ENCODE results near the gene CSNK1D. TPM values are rescaled to one million over a fixed set of nuclear protein-coding genes. Genes with fewer than 3 reads are reported as not detected.

The CSNK1D gene
- total RNA-seq: 100 to 1,000 TPM; 115 to 142 TPM

DNA sequence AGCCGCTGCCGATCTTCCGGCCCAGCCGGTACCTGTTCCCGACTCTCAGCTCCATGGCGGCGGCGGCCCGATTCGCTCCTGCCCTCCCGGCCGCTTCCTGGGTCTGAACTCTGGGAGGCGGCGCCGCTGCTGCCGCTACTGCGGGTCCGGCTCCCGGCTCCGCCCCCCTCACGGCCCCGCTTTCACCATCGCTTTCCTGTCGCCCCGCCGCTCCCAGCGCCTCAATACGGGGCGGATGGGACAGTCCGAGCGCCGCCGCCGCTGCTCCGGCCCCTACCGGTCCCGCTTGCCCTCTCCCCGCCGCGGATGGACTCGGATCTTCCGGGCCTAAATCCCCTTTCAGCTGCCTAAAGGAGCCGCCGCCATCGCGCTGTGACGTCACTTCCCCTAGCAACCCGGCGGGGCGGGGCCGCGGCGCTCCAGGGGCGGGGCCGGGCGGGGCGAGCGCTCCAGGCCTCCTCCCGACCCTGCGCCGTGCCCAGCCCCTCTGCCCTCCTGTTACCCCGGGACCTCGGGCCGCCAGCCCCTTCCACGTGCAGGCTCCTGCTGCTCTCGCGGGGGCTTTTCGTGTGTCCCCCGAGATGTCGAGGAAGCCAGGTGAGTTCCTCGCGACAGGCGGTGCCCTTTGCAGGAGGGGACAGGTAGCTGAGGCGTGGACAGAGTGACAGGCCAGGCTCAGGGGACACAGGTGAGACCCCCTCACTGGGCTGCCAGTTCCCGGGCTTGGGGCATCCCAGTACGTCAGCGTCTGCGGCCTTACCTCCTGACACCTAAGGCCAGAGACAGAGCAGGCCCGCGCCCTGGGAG lies at the start of gene CSNK1D:
Gene CSNK1D (minus strand): TSS at position 374 of the 807 bp plus-strand sequence. CDS start 319 bp downstream, at position 55.
- ChIA-PET POLR2A (interaction anchor here (0.5 kb wide), 1 partner anchor 9 kb away, joined by 3 read pairs; no protein-coding TSS in a partner anchor), CTCF (interaction anchor here (0.8 to 1.6 kb wide), 2 partner anchors 9 to 37 kb away, joined by 3 to 4 read pairs; no protein-coding TSS in a partner anchor)
- peak; percentile 91 for DNase-seq
- H3K36me3 Mint-ChIP-seq (ENCODE audit: low read depth): peaks cover 31% of the 10 kb centered on the region
- H3K27me3 Mint-ChIP-seq: no peaks in the 10 kb centered on the region
- peak within 1 kb of the TSS; percentile 84 for H3K4me3 Mint-ChIP-seq
- peak within 1 kb of the TSS; percentile 99 for H3K27ac Mint-ChIP-seq
- no peaks in the 10 kb centered on the region for H3K9me3 Mint-ChIP-seq
- H3K4me1 Mint-ChIP-seq: peaks cover 43% of the 10 kb centered on the region

DNA sequence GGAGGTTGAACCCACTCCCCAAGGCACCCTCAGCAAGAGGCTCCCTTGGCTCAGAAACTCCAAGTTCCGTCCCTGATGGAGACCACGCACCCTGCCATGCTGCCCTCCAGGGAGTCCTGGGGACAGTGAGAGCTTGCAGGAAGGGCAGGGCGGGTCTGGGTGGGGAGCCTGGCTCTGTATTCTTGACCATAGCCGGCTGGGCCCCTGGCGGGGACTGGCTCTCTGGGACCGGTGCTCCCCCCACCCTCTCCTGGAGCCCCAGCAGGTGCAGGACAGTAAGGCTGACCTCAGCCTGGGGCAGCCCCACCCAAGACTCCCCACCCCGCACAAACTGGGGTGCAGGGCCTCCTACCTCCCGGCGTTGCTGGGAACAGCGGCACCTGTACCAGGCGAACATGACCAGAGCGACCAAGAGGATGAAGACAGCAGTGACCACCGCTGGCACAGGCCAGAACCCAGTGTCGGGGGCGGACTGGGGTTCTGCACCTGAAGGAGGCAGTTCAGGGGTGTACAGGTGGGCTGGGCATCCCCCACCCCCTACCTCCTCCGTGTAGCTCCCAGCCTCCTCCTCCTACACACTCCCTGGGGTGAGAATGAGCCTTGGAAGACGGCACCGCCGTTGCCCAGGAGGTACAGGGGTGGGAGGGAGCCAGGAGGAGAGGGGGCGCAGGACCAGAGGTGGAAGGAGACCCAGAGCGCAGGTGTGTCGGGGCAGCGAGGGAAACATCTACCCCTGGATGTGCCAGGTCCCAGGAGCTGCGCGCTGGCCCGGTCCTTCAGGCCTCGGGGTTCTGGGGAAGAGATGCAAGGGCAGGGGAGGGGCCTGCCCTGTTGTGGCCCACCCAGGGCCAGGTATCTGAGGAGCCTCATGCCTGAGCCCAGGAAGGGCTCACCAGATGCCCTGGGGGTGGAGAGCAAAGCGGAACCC lies 49.3 kb upstream of the CSNK1D start:
- Mint-ChIP-seq H3K27ac (no peak overlapping the region), H3K9me3 (no peaks in the 10 kb centered on the region), H3K4me1 (peaks cover 22% of the 10 kb centered on the region), H3K27me3 (no peaks in the 10 kb centered on the region), H3K4me3 (no peak overlapping the region), H3K36me3 (ENCODE audit: low read depth) (no peaks in the 10 kb centered on the region)
- no peak for DNase-seq
- POLR2A ChIA-PET: no interaction called here
- CTCF ChIA-PET: interaction anchor here (1.0 to 6.7 kb wide), 5 partner anchors 10 to 39 kb away, joined by 3 to 58 read pairs (median 3); no protein-coding TSS in a partner anchor

DNA sequence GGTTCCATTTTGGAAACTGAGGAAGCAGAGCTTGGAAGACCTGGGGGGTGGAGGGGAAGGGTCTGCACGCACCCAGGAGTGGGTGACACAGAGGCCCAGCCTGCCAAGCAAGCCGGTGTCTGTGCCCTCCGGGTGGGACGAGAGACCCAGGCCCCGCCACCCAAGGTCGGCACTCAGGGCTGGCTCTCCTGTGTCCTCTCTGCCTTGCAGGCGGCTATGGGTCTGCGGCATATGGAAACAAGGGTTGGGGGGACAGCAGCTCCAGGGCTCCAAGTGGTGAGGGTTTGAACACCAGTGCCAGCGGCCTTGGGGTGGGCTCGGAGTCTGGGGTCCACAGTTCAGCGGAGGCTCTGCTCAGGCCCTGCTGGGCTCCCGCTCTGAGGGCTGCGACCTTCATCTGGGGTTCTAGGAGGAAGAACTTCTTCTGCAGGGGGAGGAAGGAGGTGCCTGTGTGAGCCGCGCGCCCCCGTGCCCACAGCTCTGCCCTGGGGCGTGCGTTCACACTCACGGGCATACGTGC lies 48.5 kb upstream of the CSNK1D start:
- Mint-ChIP-seq H3K36me3 (ENCODE audit: low read depth) (no peaks in the 10 kb centered on the region), H3K9me3 (no peaks in the 10 kb centered on the region)

DNA sequence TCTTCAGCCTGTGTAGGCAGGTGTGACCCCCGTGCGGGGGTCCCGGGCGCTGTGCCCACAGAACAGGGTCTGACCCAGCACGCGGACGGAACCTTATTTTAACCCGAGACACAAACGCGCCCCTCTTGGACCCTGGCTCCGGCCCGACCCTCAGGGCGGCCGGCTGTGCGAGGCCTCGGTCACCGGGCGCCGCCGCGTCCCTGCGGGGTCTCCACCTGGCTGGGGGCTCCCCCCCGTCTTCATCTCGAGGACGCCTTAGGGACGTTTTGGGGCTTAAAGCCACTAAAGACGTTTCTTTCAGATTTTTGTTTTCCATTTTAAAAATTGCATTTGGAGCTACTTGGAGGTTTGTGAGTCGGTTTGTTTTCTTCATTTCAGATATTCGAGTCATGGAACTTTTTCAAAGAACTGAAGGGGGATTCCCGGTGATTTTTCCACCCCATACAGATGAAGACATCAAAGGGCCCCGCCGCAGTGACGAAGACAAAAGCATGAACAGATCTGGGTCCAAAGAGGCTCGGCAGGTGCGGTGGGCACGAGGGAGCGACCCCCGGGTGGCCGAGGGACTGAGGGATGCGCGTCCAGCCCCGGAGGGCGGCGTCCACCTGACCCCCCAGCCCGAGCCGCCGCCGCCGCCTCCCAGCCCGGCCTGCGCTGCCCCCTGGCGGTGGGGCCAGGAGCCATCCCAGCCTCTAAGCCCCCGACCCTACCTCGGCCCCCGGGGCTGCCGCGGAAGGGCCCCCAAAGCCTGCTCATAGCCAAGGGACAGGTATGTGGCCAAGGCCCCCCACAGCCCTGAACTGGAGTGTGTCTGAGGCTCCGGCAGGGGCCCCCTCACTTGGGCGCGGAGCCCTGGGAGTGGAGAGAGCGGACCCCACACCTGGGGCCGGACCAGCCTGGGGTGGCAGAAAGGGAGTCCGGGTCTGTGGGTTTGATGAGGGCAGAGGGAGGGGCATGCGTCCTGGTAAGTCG lies 47.7 kb upstream of the CSNK1D start:
- Mint-ChIP-seq H3K4me3 (peak overlapping the region; percentile 69), H3K27ac (peak overlapping the region; percentile 80), H3K27me3 (no peaks in the 10 kb centered on the region), H3K9me3 (no peaks in the 10 kb centered on the region), H3K36me3 (ENCODE audit: low read depth) (peaks cover 2% of the 10 kb centered on the region), H3K4me1 (peaks cover 22% of the 10 kb centered on the region)
- CTCF ChIA-PET: interaction anchor here (0.7 to 6.7 kb wide), 16 partner anchors 9 to 151 kb away, joined by 3 to 58 read pairs (median 3); no protein-coding TSS in a partner anchor
- peak; percentile 76 for DNase-seq
- POLR2A ChIA-PET: interaction anchor here (1.0 kb wide), 1 partner anchor 20 kb away, joined by 3 read pairs; no protein-coding TSS in a partner anchor

More for the DNA sequence above, 48.5 kb upstream of the CSNK1D start:
- peaks cover 22% of the 10 kb centered on the region for H3K4me1 Mint-ChIP-seq
- no peak for DNase-seq
- POLR2A ChIA-PET: no interaction called here
- no peaks in the 10 kb centered on the region for H3K27me3 Mint-ChIP-seq
- peak overlapping the region; percentile 64 for H3K27ac Mint-ChIP-seq
- H3K4me3 Mint-ChIP-seq: peak overlapping the region; percentile 34
- CTCF ChIA-PET: interaction anchor here (0.7 to 6.7 kb wide), 9 partner anchors 11 to 152 kb away, joined by 3 to 58 read pairs (median 3); no protein-coding TSS in a partner anchor

DNA sequence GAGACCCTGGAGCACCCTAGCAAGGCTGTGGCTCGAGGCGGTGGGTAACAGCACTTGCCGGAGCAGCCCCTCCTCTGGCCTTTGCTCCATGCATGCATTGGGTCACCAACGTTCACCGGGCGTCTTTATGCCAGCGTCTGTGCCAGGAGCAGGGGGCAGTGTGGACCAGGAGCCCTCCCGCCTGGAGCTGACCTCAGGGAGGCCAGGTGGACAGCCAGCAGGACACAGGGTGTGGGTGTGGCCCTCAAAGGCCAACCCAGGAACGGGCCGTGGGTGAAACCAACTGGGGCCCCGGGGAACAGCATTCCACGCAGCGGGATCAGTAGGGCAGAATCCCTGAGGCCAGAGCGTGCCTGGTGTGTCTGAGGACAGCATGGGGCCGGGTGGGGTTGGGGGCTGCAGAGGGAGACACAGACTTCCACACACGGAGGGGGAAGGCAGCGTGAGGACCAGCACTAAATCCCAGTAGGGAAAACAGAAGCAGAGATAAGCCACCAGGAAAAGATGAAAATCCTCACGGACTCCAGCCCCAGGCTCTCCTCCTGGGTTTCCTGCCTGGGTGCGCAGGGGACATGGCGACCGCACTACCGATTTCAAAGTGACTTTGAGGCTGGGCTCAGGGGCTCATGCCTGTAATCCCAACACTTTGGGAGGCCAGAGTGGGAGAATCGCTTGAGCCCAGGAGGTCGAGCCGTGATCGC lies 46.8 kb upstream of the CSNK1D start:
- CTCF ChIA-PET: interaction anchor here (0.7 to 6.7 kb wide), 10 partner anchors 10 to 82 kb away, joined by 3 to 58 read pairs (median 3); no protein-coding TSS in a partner anchor
- peak overlapping the region; percentile 9 for H3K27ac Mint-ChIP-seq
- H3K4me1 Mint-ChIP-seq: peaks cover 29% of the 10 kb centered on the region
- POLR2A ChIA-PET: interaction anchor here (1.0 kb wide), 1 partner anchor 19 kb away, joined by 3 read pairs; no protein-coding TSS in a partner anchor
- H3K36me3 Mint-ChIP-seq (ENCODE audit: low read depth): peaks cover 10% of the 10 kb centered on the region
- H3K9me3 Mint-ChIP-seq: no peaks in the 10 kb centered on the region
- H3K27me3 Mint-ChIP-seq: no peaks in the 10 kb centered on the region
- H3K4me3 Mint-ChIP-seq: no peak overlapping the region
- DNase-seq: no peak

DNA sequence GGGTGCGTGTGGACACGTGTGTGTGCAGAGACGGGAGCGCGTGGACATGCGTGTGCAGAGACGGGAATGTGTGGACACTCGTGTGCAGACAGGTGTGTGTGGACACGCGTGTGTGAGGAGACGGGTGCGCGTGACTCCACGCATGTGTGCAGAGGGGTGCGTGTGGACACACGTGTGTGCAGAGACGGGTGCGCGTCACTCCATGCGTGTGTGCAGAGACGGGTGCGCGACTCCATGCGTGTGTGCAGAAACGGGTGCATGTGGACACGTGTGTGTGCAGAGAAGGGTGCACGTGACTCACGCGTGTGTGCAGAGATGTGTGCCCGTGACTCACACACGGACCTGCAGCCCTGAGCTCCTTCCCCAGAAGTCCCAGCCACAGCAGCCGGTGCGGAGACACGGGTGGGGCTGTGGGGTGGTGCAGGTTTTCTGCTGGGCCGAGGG lies 46.1 kb upstream of the CSNK1D start:
- Mint-ChIP-seq H3K27me3 (no peaks in the 10 kb centered on the region), H3K27ac (no peak overlapping the region), H3K4me3 (no peak overlapping the region), H3K4me1 (peaks cover 27% of the 10 kb centered on the region), H3K36me3 (ENCODE audit: low read depth) (peaks cover 12% of the 10 kb centered on the region), H3K9me3 (no peaks in the 10 kb centered on the region)
- POLR2A ChIA-PET: no interaction called here
- CTCF ChIA-PET: no interaction called here
- no peak for DNase-seq

DNA sequence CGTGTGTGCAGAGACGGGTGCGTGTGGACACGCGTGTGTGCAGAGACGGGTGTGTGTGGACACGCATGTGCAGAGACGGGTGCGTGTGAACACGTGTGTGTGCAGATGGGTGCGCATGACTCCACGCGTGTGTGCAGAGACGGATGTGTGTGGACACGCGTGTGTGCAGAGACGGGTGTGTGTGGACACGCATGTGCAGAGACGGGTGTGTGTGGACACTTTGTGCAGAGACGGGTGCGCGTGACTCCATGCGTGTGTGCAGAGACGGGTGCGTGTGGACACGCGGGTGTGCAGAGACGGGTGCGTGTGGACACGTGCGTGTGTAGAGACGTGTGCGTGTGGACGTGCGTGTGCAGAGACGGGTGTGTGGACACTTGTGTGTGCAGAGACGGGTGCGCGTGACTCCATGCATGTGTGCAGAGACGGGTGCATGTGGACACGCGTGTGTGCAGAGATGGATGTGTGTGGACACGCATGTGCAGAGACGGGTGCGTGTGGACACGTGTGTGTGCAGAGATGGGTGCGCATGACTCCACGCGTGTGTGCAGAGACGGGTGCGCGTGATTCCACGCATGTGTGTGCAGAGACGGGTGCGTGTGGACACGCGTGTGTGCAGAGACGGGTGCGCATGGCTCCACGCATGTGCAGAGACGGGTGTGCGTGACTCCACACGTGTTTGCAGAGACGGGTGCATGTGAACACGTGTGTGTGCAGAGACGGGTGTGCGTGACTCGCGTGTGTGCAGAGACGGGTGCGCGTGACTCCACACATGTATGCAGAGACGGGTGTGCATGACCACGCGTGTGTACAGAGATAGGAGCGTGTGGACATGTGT lies 45.5 kb upstream of the CSNK1D start:
- no peaks in the 10 kb centered on the region for H3K27me3 Mint-ChIP-seq
- peaks cover 26% of the 10 kb centered on the region for H3K4me1 Mint-ChIP-seq
- H3K27ac Mint-ChIP-seq: no peak overlapping the region
- CTCF ChIA-PET: no interaction called here
- no peak overlapping the region for H3K4me3 Mint-ChIP-seq
- DNase-seq: no peak
- POLR2A ChIA-PET: no interaction called here
- peaks cover 16% of the 10 kb centered on the region for H3K36me3 Mint-ChIP-seq (ENCODE audit: low read depth)
- H3K9me3 Mint-ChIP-seq: no peaks in the 10 kb centered on the region

DNA sequence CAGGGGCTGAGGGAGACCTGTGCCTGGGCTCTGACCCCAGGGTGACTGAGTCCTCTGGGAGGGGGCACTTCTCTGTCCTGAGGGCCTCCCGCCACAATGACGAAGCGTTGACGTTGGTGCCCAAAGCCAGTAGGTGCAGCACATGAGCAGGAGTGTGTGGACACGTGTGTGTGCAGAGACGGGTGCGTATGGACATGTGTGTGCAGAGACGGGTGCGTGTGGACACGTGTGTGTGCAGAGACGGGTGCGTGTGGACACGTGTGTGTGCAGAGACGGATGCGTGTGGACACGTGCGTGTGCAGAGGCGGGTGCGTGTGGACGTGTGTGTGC lies 44.6 kb upstream of the CSNK1D start:
- H3K27ac Mint-ChIP-seq: no peak overlapping the region
- peaks cover 19% of the 10 kb centered on the region for H3K36me3 Mint-ChIP-seq (ENCODE audit: low read depth)
- H3K27me3 Mint-ChIP-seq: no peaks in the 10 kb centered on the region
- POLR2A ChIA-PET: no interaction called here
- CTCF ChIA-PET: interaction anchor here (1.1 to 2.6 kb wide), 4 partner anchors 8 to 288 kb away, joined by 4 to 31 read pairs (median 6); no protein-coding TSS in a partner anchor
- no peak overlapping the region for H3K4me3 Mint-ChIP-seq
- H3K4me1 Mint-ChIP-seq: peaks cover 28% of the 10 kb centered on the region
- no peaks in the 10 kb centered on the region for H3K9me3 Mint-ChIP-seq
- no peak for DNase-seq

DNA sequence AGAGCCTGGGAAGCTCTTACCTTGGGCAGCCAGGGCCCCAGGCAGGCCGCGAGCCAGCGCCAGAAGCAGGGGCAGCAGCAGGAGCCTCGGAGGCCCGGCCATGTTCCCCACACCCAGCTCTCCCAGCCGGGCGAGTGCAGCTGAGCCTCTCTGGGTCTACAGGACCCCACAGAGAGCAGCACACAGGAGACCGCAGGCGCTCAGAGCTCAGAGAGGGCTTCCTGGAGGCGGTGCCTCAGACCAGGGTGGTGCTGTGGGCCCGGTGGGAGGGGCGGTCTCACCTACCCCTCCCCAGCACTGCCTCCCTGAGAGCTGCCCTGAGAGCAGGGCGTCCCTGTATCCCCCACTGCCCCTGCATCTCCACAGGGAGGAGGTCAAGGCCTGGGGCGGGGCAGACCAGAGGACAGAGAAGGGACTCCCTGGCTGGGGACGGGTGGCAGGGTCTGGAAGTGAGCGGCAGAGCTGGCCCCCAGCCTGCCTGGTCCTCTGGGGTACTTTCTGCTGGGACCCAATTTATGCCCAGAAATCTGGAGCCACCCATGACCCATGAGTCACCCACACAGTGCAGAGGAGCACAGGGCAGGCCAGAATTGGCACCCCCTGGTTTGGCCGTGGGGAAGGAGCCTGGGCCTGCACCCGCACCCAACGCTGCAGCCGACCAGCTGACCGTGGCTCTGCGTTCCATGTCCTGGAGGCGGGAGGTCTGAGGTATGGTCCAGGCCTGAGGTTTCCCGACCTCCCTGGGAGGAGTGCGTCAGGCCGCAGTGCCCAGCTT lies 44.1 kb upstream of the CSNK1D start, which contains the start of gene CD7:
Gene CD7 (minus strand): TSS at position 215 of the 775 bp plus-strand sequence. CDS start 113 bp downstream, at position 102.
- ChIA-PET CTCF (interaction anchor here (0.7 to 2.6 kb wide), 6 partner anchors 8 to 287 kb away, joined by 3 to 31 read pairs (median 4); no protein-coding TSS in a partner anchor), POLR2A (interaction anchor here (0.6 to 1.0 kb wide), 3 partner anchors 15 to 100 kb away, joined by 3 read pairs; no protein-coding TSS in a partner anchor)
- H3K4me3 Mint-ChIP-seq: no peak within 1 kb of the TSS
- no peaks in the 10 kb centered on the region for H3K27me3 Mint-ChIP-seq
- H3K4me1 Mint-ChIP-seq: peaks cover 28% of the 10 kb centered on the region
- peak within 1 kb of the TSS; percentile 87 for H3K27ac Mint-ChIP-seq
- H3K36me3 Mint-ChIP-seq (ENCODE audit: low read depth): peaks cover 19% of the 10 kb centered on the region
- DNase-seq: peak; percentile 77
- no peaks in the 10 kb centered on the region for H3K9me3 Mint-ChIP-seq
